GM08714 (cell line): ENCODE results near the gene CAPN3.
"Not testable (repeated sequence)": the region's sequence is repeated elsewhere in the genome, so short reads cannot be mapped to it uniquely, and the experiment has no call there.

Experiments used
- H3K4me3 ChIP-seq: fragments of 200-500 bp; sonication (Bioruptor generic); 2 replicates; pipeline ENCODE4 v1.5.1; 2014; ENCODE audit warnings: mild to moderate bottlenecking, low read length, inconsistent platforms
- ZNF274 ChIP-seq: IDR thresholded peaks from 2 replicates; pipeline ENCODE4 v1.6.1; 2012; ENCODE audit warnings: mild to moderate bottlenecking, low read depth, low read length

Gene CAPN3

GRCh38 chr15:42359249-42359648, at the start of gene CAPN3:
Gene CAPN3, plus strand, starts transcription at chr15:42359501. Its CDS starts 305 bp downstream, at chr15:42359806.
- no peak within 1 kb of the TSS for H3K4me3 ChIP-seq

GRCh38 chr15:42313463-42313862, 45.8 kb upstream of the CAPN3 start:
- TF ChIP-seq ZNF274, result no peak
- no peak overlapping the region for H3K4me3 ChIP-seq

More at GRCh38 chr15:42359249-42359648, at the start of gene CAPN3:
- TF ChIP-seq ZNF274, result no peak

- TF ChIP-seq ZNF274, result no peak
- no peak overlapping the region for H3K4me3 ChIP-seq
Observed at GRCh38 chr15:42314818-42315217, 44.5 kb upstream of the CAPN3 start.

GRCh38 chr15:42315521-42315920, 43.8 kb upstream of the CAPN3 start:
- no peak overlapping the region for H3K4me3 ChIP-seq
- no peak for TF ChIP-seq ZNF274

GRCh38 chr15:42316282-42316805, 43.0 kb upstream of the CAPN3 start:
- not testable (repeated sequence) for H3K4me3 ChIP-seq

- no peak for TF ChIP-seq ZNF274
- no peak overlapping the region for H3K4me3 ChIP-seq
Observed at GRCh38 chr15:42319206-42319605, 40.1 kb upstream of the CAPN3 start.

GRCh38 chr15:42324308-42324707, 35.0 kb upstream of the CAPN3 start:
- no peak overlapping the region for H3K4me3 ChIP-seq
- TF ChIP-seq ZNF274, result no peak

- no peak overlapping the region for H3K4me3 ChIP-seq
- no peak for TF ChIP-seq ZNF274
Observed at GRCh38 chr15:42329161-42329560, 30.1 kb upstream of the CAPN3 start.

GRCh38 chr15:42329992-42330391, 29.3 kb upstream of the CAPN3 start:
- no peak overlapping the region for H3K4me3 ChIP-seq
- TF ChIP-seq ZNF274, result no peak

- H3K4me3 ChIP-seq, result no peak overlapping the region
- no peak for TF ChIP-seq ZNF274
Observed at GRCh38 chr15:42331235-42331634, 28.1 kb upstream of the CAPN3 start.

- no peak overlapping the region for H3K4me3 ChIP-seq
- TF ChIP-seq ZNF274, result no peak
Observed at GRCh38 chr15:42332331-42332730, 27.0 kb upstream of the CAPN3 start.

- no peak overlapping the region for H3K4me3 ChIP-seq
- no peak for TF ChIP-seq ZNF274
Observed at GRCh38 chr15:42335074-42335473, 24.2 kb upstream of the CAPN3 start.

GRCh38 chr15:42336650-42337049, 22.7 kb upstream of the CAPN3 start:
- H3K4me3 ChIP-seq, result not testable (repeated sequence)

- H3K4me3 ChIP-seq, result not testable (repeated sequence)
Observed at GRCh38 chr15:42337104-42337503, 22.2 kb upstream of the CAPN3 start.

- TF ChIP-seq ZNF274, result no peak
- no peak overlapping the region for H3K4me3 ChIP-seq
Observed at GRCh38 chr15:42338500-42338899, 20.8 kb upstream of the CAPN3 start.

- H3K4me3 ChIP-seq, result no peak overlapping the region
- no peak for TF ChIP-seq ZNF274
Observed at GRCh38 chr15:42343596-42344232, 15.6 kb upstream of the CAPN3 start.
